ENCODE results near the gene MIF4GD. TPM values are rescaled to one million over a fixed set of nuclear protein-coding genes. Genes with fewer than 3 reads are reported as not detected.
A peak's percentile ranks its signal among the peaks of the same experiment; 100 is the strongest.

MIF4GD gene
- 10.6 to 11.5 TPM (median 11.2 TPM) in 3 replicates for total RNA-seq

- no peak for TF ChIP-seq CTCF (IDR thresholded peaks at IDR 0.05; ENCODE audit: unreplicated experiment)
- no peak for DNase-seq (ENCODE audit: low spot score in 2 of 2, unreplicated experiment in 2 of 2)
- Mint-ChIP-seq H3K27me3 (ENCODE audit: low read depth) (no peaks in the 10 kb centered on the region), H3K9me3 (no peaks in the 10 kb centered on the region), H3K36me3 (peaks cover 3% of the 10 kb centered on the region), H3K27ac (peak within 1 kb of the TSS; percentile 96), H3K4me1 (peaks cover 17% of the 10 kb centered on the region), H3K4me3 (peak within 1 kb of the TSS; percentile 78)
These were observed at the start of gene MIF4GD for GRCh38 chr17:75270966-75271232. TSS of gene MIF4GD (minus strand) at chr17:75271231. CDS start at chr17:75270195, 1,036 bp downstream.

GRCh38 chr17:75319904-75320691 is 49.1 kb upstream of the MIF4GD start:
- H3K27me3 Mint-ChIP-seq (ENCODE audit: low read depth) = no peaks in the 10 kb centered on the region
- H3K9me3 Mint-ChIP-seq = no peaks in the 10 kb centered on the region
- peaks cover 18% of the 10 kb centered on the region for H3K36me3 Mint-ChIP-seq
- no peak overlapping the region for H3K27ac Mint-ChIP-seq
- DNase-seq (ENCODE audit: low spot score in 2 of 2, unreplicated experiment in 2 of 2) = no peak
- TF ChIP-seq CTCF (IDR thresholded peaks at IDR 0.05; ENCODE audit: unreplicated experiment) = no peak
- no peak overlapping the region for H3K4me3 Mint-ChIP-seq
- no peaks in the 10 kb centered on the region for H3K4me1 Mint-ChIP-seq

GRCh38 chr17:75318615-75319222 is 47.7 kb upstream of the MIF4GD start:
- peaks cover 16% of the 10 kb centered on the region for H3K36me3 Mint-ChIP-seq
- no peak for DNase-seq (ENCODE audit: low spot score in 2 of 2, unreplicated experiment in 2 of 2)
- TF ChIP-seq CTCF (IDR thresholded peaks at IDR 0.05; ENCODE audit: unreplicated experiment) = no peak
- H3K4me3 Mint-ChIP-seq = no peak overlapping the region
- no peaks in the 10 kb centered on the region for H3K9me3 Mint-ChIP-seq
- no peaks in the 10 kb centered on the region for H3K4me1 Mint-ChIP-seq
- H3K27ac Mint-ChIP-seq = no peak overlapping the region
- no peaks in the 10 kb centered on the region for H3K27me3 Mint-ChIP-seq (ENCODE audit: low read depth)

GRCh38 chr17:75318211-75318610 is 47.2 kb upstream of the MIF4GD start:
- no peak for TF ChIP-seq CTCF (IDR thresholded peaks at IDR 0.05; ENCODE audit: unreplicated experiment)
- Mint-ChIP-seq H3K27me3 (ENCODE audit: low read depth) (no peaks in the 10 kb centered on the region), H3K27ac (no peak overlapping the region), H3K4me3 (no peak overlapping the region), H3K36me3 (peaks cover 16% of the 10 kb centered on the region), H3K9me3 (no peaks in the 10 kb centered on the region), H3K4me1 (no peaks in the 10 kb centered on the region)
- no peak for DNase-seq (ENCODE audit: low spot score in 2 of 2, unreplicated experiment in 2 of 2)

GRCh38 chr17:75317671-75318070 is 46.6 kb upstream of the MIF4GD start:
- H3K27ac Mint-ChIP-seq = peak overlapping the region; percentile 6
- H3K4me1 Mint-ChIP-seq = no peaks in the 10 kb centered on the region
- no peaks in the 10 kb centered on the region for H3K27me3 Mint-ChIP-seq (ENCODE audit: low read depth)
- no peak for DNase-seq (ENCODE audit: low spot score in 2 of 2, unreplicated experiment in 2 of 2)
- H3K4me3 Mint-ChIP-seq = no peak overlapping the region
- peaks cover 16% of the 10 kb centered on the region for H3K36me3 Mint-ChIP-seq
- H3K9me3 Mint-ChIP-seq = no peaks in the 10 kb centered on the region
- no peak for TF ChIP-seq CTCF (IDR thresholded peaks at IDR 0.05; ENCODE audit: unreplicated experiment)

Data from mesothelial cell of epicardium (in vitro differentiated cells).